Calu3 (cell line): ENCODE data around the gene ANKMY1. TPM values are rescaled to one million over a fixed set of nuclear protein-coding genes. Genes with fewer than 3 reads are reported as not detected.

ENCODE experiments used
- BruUV-seq: library from RNA; stranded (reverse); fragments of 400-500 nt; replicated peaks from 2 replicates; lab custom pipeline; 2021; lab: Mats Ljungman, UMichigan
- CTCF ChIA-PET: fragments of 300-600 bp; sonication (Branson Sonifier 250); formaldehyde crosslinking; loops from one replicate; lab custom pipeline; 2022; ENCODE audit warnings: antibody characterized with exemption; lab: Charles Lee
- DNase-seq: peaks from one replicate; pipeline ENCODE4 v3.0.0; 2022
- H3K27ac Mint-ChIP-seq: one replicate; pipeline ENCODE4 v1.8.0; 2022; ENCODE audit warnings: mixed read lengths; ENCODE audit not compliant: unreplicated experiment
- H3K27me3 Mint-ChIP-seq: one replicate; pipeline ENCODE4 v1.8.0; 2022; ENCODE audit warnings: mixed read lengths; ENCODE audit not compliant: unreplicated experiment
- H3K36me3 Mint-ChIP-seq: one replicate; pipeline ENCODE4 v1.8.0; 2022; ENCODE audit warnings: mild to moderate bottlenecking, moderate library complexity, mixed read lengths; ENCODE audit not compliant: insufficient read depth, unreplicated experiment
- H3K4me1 Mint-ChIP-seq: one replicate; pipeline ENCODE4 v1.8.0; 2022; ENCODE audit warnings: mild to moderate bottlenecking, low read depth, mixed read lengths; ENCODE audit not compliant: unreplicated experiment
- H3K4me3 Mint-ChIP-seq: one replicate; pipeline ENCODE4 v1.8.0; 2022; ENCODE audit warnings: mild to moderate bottlenecking, low read depth, moderate library complexity, mixed read lengths; ENCODE audit not compliant: unreplicated experiment
- H3K9me3 Mint-ChIP-seq: one replicate; pipeline ENCODE4 v1.8.0; 2022; ENCODE audit warnings: low read depth, mixed read lengths; ENCODE audit not compliant: unreplicated experiment
- CTCF ChIP-seq: fragments of 200-600 bp; IDR thresholded peaks from one replicate; pipeline ENCODE4 v1.8.0; 2022; ENCODE audit warnings: antibody characterized with exemption; ENCODE audit not compliant: unreplicated experiment
- intact Hi-C: fragments of 100-400 bp; cut with micrococcal nuclease; formaldehyde crosslinking; loops from one replicate; pipeline ENCODE4 v1.10.0; 2022; ENCODE audit not compliant: unreplicated experiment
- total RNA-seq: library from RNA; stranded (reverse); gene quantifications from 2 replicates; pipeline ENCODE4 v1.2.3, GENCODE V29; 2022

Gene ANKMY1
- total RNA-seq, 1 experiment from 2014 or later: 38.2 TPM

- peaks cover 13% of the 10 kb centered on the region for H3K4me1 Mint-ChIP-seq
Measured at GRCh38 chr2:240447934-240448333, 109.9 kb downstream of the ANKMY1 start.

GRCh38 chr2:240447331-240447730 is 110.5 kb downstream of the ANKMY1 start:
- no peak for TF ChIP-seq CTCF
- peaks cover 21% of the 10 kb centered on the region for H3K36me3 Mint-ChIP-seq
- CTCF ChIA-PET: no interaction called here
- H3K4me1 Mint-ChIP-seq: peaks cover 13% of the 10 kb centered on the region
- no peak for DNase-seq
- H3K27me3 Mint-ChIP-seq: no peaks in the 10 kb centered on the region
- BruUV-seq: no TSS peak
- no peak overlapping the region for H3K4me3 Mint-ChIP-seq
- H3K9me3 Mint-ChIP-seq: no peaks in the 10 kb centered on the region
- no peak overlapping the region for H3K27ac Mint-ChIP-seq
- intact Hi-C loops: no loop called here

More at GRCh38 chr2:240447934-240448333, 109.9 kb downstream of the ANKMY1 start:
- CTCF ChIA-PET: no interaction called here
- no peaks in the 10 kb centered on the region for H3K9me3 Mint-ChIP-seq
- no TSS peak for BruUV-seq
- TF ChIP-seq CTCF: no peak
- H3K27me3 Mint-ChIP-seq: no peaks in the 10 kb centered on the region
- H3K4me3 Mint-ChIP-seq: no peak overlapping the region
- H3K27ac Mint-ChIP-seq: no peak overlapping the region
- no peak for DNase-seq
- intact Hi-C loops: no loop called here
- H3K36me3 Mint-ChIP-seq: peaks cover 22% of the 10 kb centered on the region

- no peak for TF ChIP-seq CTCF
- intact Hi-C loops: no loop called here
- H3K27ac Mint-ChIP-seq: no peak overlapping the region
Measured at GRCh38 chr2:240446664-240447175, 111.1 kb downstream of the ANKMY1 start.

DNA sequence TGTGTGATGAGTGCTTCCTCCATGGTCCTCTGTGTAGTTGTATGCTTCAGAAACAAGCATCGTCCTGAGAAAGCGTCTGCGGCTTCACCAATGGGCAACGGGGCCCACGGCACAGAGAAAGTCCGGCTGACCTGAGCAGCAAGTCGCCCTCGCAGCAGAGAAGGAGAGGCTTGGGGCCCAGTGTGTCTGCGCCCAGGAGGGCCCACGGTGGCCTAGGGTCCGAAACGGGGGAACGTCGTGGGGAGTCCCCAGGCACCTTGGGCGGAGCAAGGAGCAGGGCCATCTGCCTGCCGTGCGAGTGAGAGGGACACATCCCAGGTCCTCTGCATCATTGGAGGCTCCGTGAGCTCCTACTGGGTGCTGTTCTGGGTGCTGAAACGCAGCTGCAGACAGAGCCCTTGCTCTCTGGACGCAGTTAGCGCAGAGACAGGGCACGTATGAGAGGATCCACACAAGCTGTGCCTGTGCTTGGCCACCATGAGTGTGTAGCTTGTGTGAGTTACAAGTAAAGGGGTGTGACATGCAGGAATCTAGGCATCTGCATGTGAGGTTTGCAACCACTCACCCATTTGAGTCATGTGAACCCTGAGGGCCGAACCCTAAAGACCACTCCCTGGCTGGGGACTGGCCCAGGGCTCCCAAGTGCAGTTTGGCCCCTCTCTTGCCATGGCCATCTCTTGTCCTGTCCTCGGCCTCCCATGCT is 111.7 kb downstream of the ANKMY1 start:
- Mint-ChIP-seq H3K9me3 (no peaks in the 10 kb centered on the region), H3K36me3 (peaks cover 10% of the 10 kb centered on the region), H3K27ac (no peak overlapping the region), H3K4me3 (no peak overlapping the region), H3K27me3 (no peaks in the 10 kb centered on the region), H3K4me1 (peaks cover 13% of the 10 kb centered on the region)
- no peak for TF ChIP-seq CTCF
- no TSS peak for BruUV-seq
- no peak for DNase-seq
- CTCF ChIA-PET: no interaction called here
- intact Hi-C loops: no loop called here

More at GRCh38 chr2:240446664-240447175, 111.1 kb downstream of the ANKMY1 start:
- peaks cover 13% of the 10 kb centered on the region for H3K4me1 Mint-ChIP-seq
- CTCF ChIA-PET: no interaction called here
- no peaks in the 10 kb centered on the region for H3K27me3 Mint-ChIP-seq
- H3K36me3 Mint-ChIP-seq: peaks cover 15% of the 10 kb centered on the region
- no peaks in the 10 kb centered on the region for H3K9me3 Mint-ChIP-seq
- BruUV-seq: no TSS peak
- DNase-seq: no peak
- H3K4me3 Mint-ChIP-seq: no peak overlapping the region
